Mesenchymal stem cell (in vitro differentiated cells and primary cell): Measurements from ENCODE around the gene GPS1.
A peak's percentile ranks its signal among the peaks of the same experiment; 100 is the strongest.

ENCODE experiments used
- DNase-seq: peaks from one replicate; pipeline ENCODE4 v3.0.0-alpha.2; 2013
- H2AFZ ChIP-seq: one replicate; pipeline ENCODE4 v1.6.1; 2013; ENCODE audit warnings: low read depth, mild to moderate bottlenecking, control low read depth, inconsistent platforms, low read length, moderate library complexity
- H2AK5ac ChIP-seq: 2 replicates; pipeline ENCODE4 v1.6.1; 2013; ENCODE audit warnings: low read length, moderate library complexity, mild to moderate bottlenecking, inconsistent platforms; ENCODE audit not compliant: severe bottlenecking
- H2BK120ac ChIP-seq: one replicate; pipeline ENCODE4 v1.6.1; 2013; ENCODE audit warnings: low read depth, mild to moderate bottlenecking, inconsistent platforms, low read length, moderate library complexity
- H2BK12ac ChIP-seq, 2 experiments: one replicate each; pipeline ENCODE4 v1.6.1; 2013; ENCODE audit warnings: inconsistent platforms in 2 of 2, low read length in 2 of 2, mild to moderate bottlenecking in 2 of 2, moderate library complexity in 2 of 2, control low read depth in 1 of 2
- H2BK15ac ChIP-seq: one replicate; pipeline ENCODE4 v1.6.1; 2013; ENCODE audit warnings: mild to moderate bottlenecking, low read depth, inconsistent platforms; ENCODE audit not compliant: poor library complexity, severe bottlenecking
- H2BK5ac ChIP-seq: 2 replicates; pipeline ENCODE4 v1.6.1; 2013; ENCODE audit warnings: low read depth, mild to moderate bottlenecking, low read length, control low read depth, inconsistent platforms; ENCODE audit not compliant: poor library complexity, severe bottlenecking
- H3K14ac ChIP-seq, 2 experiments: one replicate each; pipeline ENCODE4 v1.6.1; 2013; ENCODE audit warnings: inconsistent platforms in 2 of 2, low read length in 2 of 2, control low read depth in 1 of 2, mild to moderate bottlenecking in 1 of 2, moderate library complexity in 1 of 2
- H3K18ac ChIP-seq, 2 experiments: one replicate each; pipeline ENCODE4 v1.6.1; 2013; ENCODE audit warnings: inconsistent platforms in 2 of 2, low read length in 2 of 2, control low read depth in 1 of 2, low read depth in 1 of 2, mild to moderate bottlenecking in 1 of 2
- H3K23ac ChIP-seq, 2 experiments: one replicate each; pipeline ENCODE4 v1.6.1; 2013; ENCODE audit warnings: inconsistent platforms in 2 of 2, low read length in 2 of 2, mild to moderate bottlenecking in 2 of 2, moderate library complexity in 2 of 2, control low read depth in 1 of 2
- H3K27ac ChIP-seq: 2 replicates; pipeline ENCODE4 v1.5.1; 2013; ENCODE audit warnings: mild to moderate bottlenecking, moderate library complexity, low read length, control low read depth, inconsistent platforms; ENCODE audit not compliant: poor library complexity, severe bottlenecking
- H3K27me3 ChIP-seq, 2 experiments: 2 replicates each; pipeline versions ENCODE4 v1.6.1 to v1.7.0; 2013; ENCODE audit warnings: low read length in 2 of 2, mild to moderate bottlenecking in 2 of 2, moderate library complexity in 2 of 2, control low read depth in 1 of 2, inconsistent platforms in 1 of 2; ENCODE audit not compliant: control insufficient read depth in 1 of 2, insufficient read depth in 1 of 2
- H3K36me3 ChIP-seq, 2 experiments: 2 replicates each; pipeline versions ENCODE4 v1.6.1 to v1.7.0; 2013; ENCODE audit warnings: low read length in 2 of 2, control low read depth in 1 of 2, inconsistent platforms in 1 of 2, low read depth in 1 of 2, mild to moderate bottlenecking in 1 of 2; ENCODE audit not compliant: insufficient read depth in 2 of 2, control insufficient read depth in 1 of 2
- H3K4ac ChIP-seq, 2 experiments: one replicate each; pipeline ENCODE4 v1.6.1; 2013; ENCODE audit warnings: inconsistent platforms in 2 of 2, low read length in 2 of 2, mild to moderate bottlenecking in 2 of 2, moderate library complexity in 2 of 2, control low read depth in 1 of 2, low read depth in 1 of 2
- H3K4me1 ChIP-seq: 2 replicates; pipeline ENCODE4 v1.6.1; 2013; ENCODE audit warnings: low read depth, low read length, control low read depth; ENCODE audit not compliant: control insufficient read depth, insufficient read depth
- H3K4me2 ChIP-seq: 2 replicates; pipeline ENCODE4 v1.6.1; 2013; ENCODE audit warnings: low read length, mild to moderate bottlenecking, inconsistent platforms; ENCODE audit not compliant: poor library complexity, severe bottlenecking
- H3K4me3 ChIP-seq, 2 experiments: 2 replicates each; pipeline versions ENCODE4 v1.5.1 to v1.7.0; 2013; ENCODE audit warnings: low read length in 2 of 2, mild to moderate bottlenecking in 2 of 2, control low read depth in 1 of 2, low read depth in 1 of 2; ENCODE audit not compliant: insufficient read depth in 1 of 2
- H3K79me1 ChIP-seq: replicated peaks from 2 replicates; pipeline ENCODE4 v1.6.1; 2013; ENCODE audit warnings: mild to moderate bottlenecking, control low read depth, low read length, inconsistent platforms; ENCODE audit not compliant: poor library complexity, severe bottlenecking
- H3K9ac ChIP-seq: 2 replicates; pipeline ENCODE4 v1.7.0; 2013; ENCODE audit warnings: mild to moderate bottlenecking, low read length, moderate library complexity
- H3K9me3 ChIP-seq: 2 replicates; pipeline ENCODE4 v1.7.0; 2013; ENCODE audit warnings: mild to moderate bottlenecking, low read length; ENCODE audit not compliant: control insufficient read depth
- H4K8ac ChIP-seq: one replicate; pipeline ENCODE4 v1.6.1; 2013; ENCODE audit warnings: inconsistent platforms, mild to moderate bottlenecking, low read length, moderate library complexity
- H4K91ac ChIP-seq: one replicate; pipeline ENCODE4 v1.6.1; 2013; ENCODE audit warnings: mild to moderate bottlenecking, low read length, inconsistent platforms
- WGBS: methylation state at CpG from one replicate; pipeline ENCODE4 v1.1.7; 2013; ENCODE audit warnings: mixed read lengths; 5-methylcytosine and 5-hydroxymethylcytosine counted together

The GPS1 gene

GRCh38 chr17:82050761-82051641 lies 697 bp upstream of the GPS1 start:
- Histone ChIP-seq H3K4me1 (peaks cover 41% of the 10 kb centered on the region), H4K91ac (peak overlapping the region; percentile 23), H2AK5ac (peak overlapping the region; percentile 81), H2BK120ac (peak overlapping the region; percentile 83), H2BK12ac (peak overlapping the region in 1 of 2 experiments; percentile 96), H3K36me3 (peaks cover 62 to 79% of the 10 kb centered on the region in 2 experiments), H3K27me3 (no peaks in the 10 kb centered on the region), H2AFZ (no peak overlapping the region), H3K9me3 (no peaks in the 10 kb centered on the region), H3K4me3 (peak overlapping the region; percentile 83 to 89), H3K27ac (no peak overlapping the region), H3K14ac (peak overlapping the region in 1 of 2 experiments; percentile 93), H2BK15ac (no peak overlapping the region), H4K8ac (peak overlapping the region; percentile 78), H3K23ac (peak overlapping the region in 1 of 2 experiments; percentile 92), H3K79me1 (peaks cover 49% of the 10 kb centered on the region), H3K4ac (peak overlapping the region; percentile 50 to 87), H3K9ac (peak overlapping the region; percentile 89), H3K4me2 (peak overlapping the region; percentile 62), H3K18ac (peak overlapping the region in 1 of 2 experiments; percentile 86), H2BK5ac (no peak overlapping the region)
- 29% methylated on average over 52 of the region's 79 CpGs for WGBS
- no peak for DNase-seq

- H3K4me3 ChIP-seq: peak overlapping the region; percentile 85 to 89
- H3K4me1 ChIP-seq: peaks cover 37% of the 10 kb centered on the region
- no peak overlapping the region for H3K14ac ChIP-seq
- peak overlapping the region; percentile 85 for H3K9ac ChIP-seq
- peak overlapping the region; percentile 88 for H3K4me2 ChIP-seq
- H2AFZ ChIP-seq: no peak overlapping the region
- H2BK12ac ChIP-seq: no peak overlapping the region
- H2BK120ac ChIP-seq: no peak overlapping the region
- H3K36me3 ChIP-seq: peaks cover 65 to 79% of the 10 kb centered on the region in 2 experiments
- WGBS: 34% methylated on average over 19 of the region's 19 CpGs
- no peak overlapping the region for H4K91ac ChIP-seq
- no peak overlapping the region for H3K27ac ChIP-seq
- H3K9me3 ChIP-seq: no peaks in the 10 kb centered on the region
- no peak overlapping the region for H2BK5ac ChIP-seq
- H2BK15ac ChIP-seq: no peak overlapping the region
- H3K27me3 ChIP-seq: no peaks in the 10 kb centered on the region
- no peak overlapping the region for H2AK5ac ChIP-seq
- peaks cover 54% of the 10 kb centered on the region for H3K79me1 ChIP-seq
- H3K23ac ChIP-seq: peak overlapping the region in 1 of 2 experiments; percentile 60
- DNase-seq: no peak
- no peak overlapping the region for H3K4ac ChIP-seq
- no peak overlapping the region for H3K18ac ChIP-seq
- no peak overlapping the region for H4K8ac ChIP-seq
These were observed 951 bp downstream of the GPS1 start for GRCh38 chr17:82052638-82053059.

- DNase-seq: no peak
- Histone ChIP-seq H2BK12ac (no peak overlapping the region), H2BK120ac (no peak overlapping the region), H3K14ac (no peak overlapping the region), H3K27ac (no peak overlapping the region), H3K9ac (peak overlapping the region; percentile 85), H2BK15ac (no peak overlapping the region), H2AFZ (no peak overlapping the region), H3K36me3 (peaks cover 65 to 79% of the 10 kb centered on the region in 2 experiments), H2AK5ac (no peak overlapping the region), H3K4me1 (peaks cover 37% of the 10 kb centered on the region), H3K9me3 (no peaks in the 10 kb centered on the region), H3K4ac (no peak overlapping the region), H3K4me2 (peak overlapping the region; percentile 88), H3K79me1 (peaks cover 54% of the 10 kb centered on the region), H3K27me3 (no peaks in the 10 kb centered on the region), H4K8ac (no peak overlapping the region), H4K91ac (no peak overlapping the region), H3K4me3 (peak overlapping the region in 1 of 2 experiments; percentile 85), H3K23ac (no peak overlapping the region), H2BK5ac (no peak overlapping the region), H3K18ac (no peak overlapping the region)
- 94% methylated on average over 19 of the region's 19 CpGs for WGBS
These were observed 1.4 kb downstream of the GPS1 start for GRCh38 chr17:82053130-82053529.

GRCh38 chr17:82053556-82054263 lies 2.0 kb downstream of the GPS1 start:
- Histone ChIP-seq H3K4me1 (peaks cover 37% of the 10 kb centered on the region), H3K4me3 (peak overlapping the region in 1 of 2 experiments; percentile 85), H3K9ac (peak overlapping the region; percentile 85), H3K27ac (no peak overlapping the region), H3K23ac (no peak overlapping the region), H2BK12ac (no peak overlapping the region), H3K27me3 (no peaks in the 10 kb centered on the region), H2BK120ac (no peak overlapping the region), H3K9me3 (no peaks in the 10 kb centered on the region), H2AFZ (no peak overlapping the region), H3K4me2 (no peak overlapping the region), H3K4ac (no peak overlapping the region), H3K79me1 (peaks cover 52% of the 10 kb centered on the region), H4K8ac (no peak overlapping the region), H2BK5ac (no peak overlapping the region), H3K36me3 (peaks cover 64 to 79% of the 10 kb centered on the region in 2 experiments), H4K91ac (peak overlapping the region; percentile 36), H3K14ac (no peak overlapping the region), H2AK5ac (no peak overlapping the region), H3K18ac (no peak overlapping the region), H2BK15ac (no peak overlapping the region)
- WGBS: 98% methylated on average over 28 of the region's 28 CpGs
- DNase-seq: no peak
